AG04450 (cell line): Measurements from ENCODE around the gene RGS6. TPM values are rescaled to one million over a fixed set of nuclear protein-coding genes. Genes with fewer than 3 reads are reported as not detected.

Source experiments
- CTCF ChIA-PET: fragments of 300-600, 350-600 bp; formaldehyde crosslinking; extraction: SDS; loops from one replicate; lab custom pipeline; 2022; ENCODE audit warnings: antibody characterized with exemption, inconsistent platforms; lab: Charles Lee
- POLR2A ChIA-PET: fragments of 350-600 bp; formaldehyde crosslinking; extraction: SDS; loops from one replicate; lab custom pipeline; 2021; ENCODE audit warnings: antibody characterized with exemption, inconsistent platforms; lab: Yijun Ruan, JAX
- DNase-seq: peaks from one replicate; pipeline ENCODE4 v3.0.0-alpha.2; 2011; ENCODE audit warnings: low read depth, low spot score
- H3K27ac ChIP-seq: one replicate; pipeline ENCODE4 v1.5.1; 2012; ENCODE audit warnings: low read depth, low read length, control low read depth
- H3K27me3 ChIP-seq: one replicate; pipeline ENCODE4 v1.6.0; 2012; ENCODE audit warnings: low read length; ENCODE audit not compliant: control insufficient read depth, insufficient read depth
- H3K4me3 ChIP-seq: 2 replicates; pipeline ENCODE4 v1.5.1; 2011; ENCODE audit warnings: mild to moderate bottlenecking, low read depth, low read length, control low read depth
- H3K9me3 ChIP-seq: 2 replicates; pipeline ENCODE4 v1.5.1; 2012; ENCODE audit warnings: low read length; ENCODE audit not compliant: control insufficient read depth, insufficient read depth
- CTCF ChIP-seq: IDR thresholded peaks from 2 replicates; pipeline ENCODE4 v1.5.1; 2011; ENCODE audit warnings: low read depth, low read length, control low read depth, inconsistent platforms
- polyA plus RNA-seq: library from polyadenylated mRNA; depleted of rRNA; stranded (reverse); fragments of >200 nt; gene quantifications from 2 replicates; pipeline ENCODE4 v1.2.3, GENCODE V29; 2011

RGS6 gene
- polyA plus RNA-seq, 1 experiment, result not detected

DNA sequence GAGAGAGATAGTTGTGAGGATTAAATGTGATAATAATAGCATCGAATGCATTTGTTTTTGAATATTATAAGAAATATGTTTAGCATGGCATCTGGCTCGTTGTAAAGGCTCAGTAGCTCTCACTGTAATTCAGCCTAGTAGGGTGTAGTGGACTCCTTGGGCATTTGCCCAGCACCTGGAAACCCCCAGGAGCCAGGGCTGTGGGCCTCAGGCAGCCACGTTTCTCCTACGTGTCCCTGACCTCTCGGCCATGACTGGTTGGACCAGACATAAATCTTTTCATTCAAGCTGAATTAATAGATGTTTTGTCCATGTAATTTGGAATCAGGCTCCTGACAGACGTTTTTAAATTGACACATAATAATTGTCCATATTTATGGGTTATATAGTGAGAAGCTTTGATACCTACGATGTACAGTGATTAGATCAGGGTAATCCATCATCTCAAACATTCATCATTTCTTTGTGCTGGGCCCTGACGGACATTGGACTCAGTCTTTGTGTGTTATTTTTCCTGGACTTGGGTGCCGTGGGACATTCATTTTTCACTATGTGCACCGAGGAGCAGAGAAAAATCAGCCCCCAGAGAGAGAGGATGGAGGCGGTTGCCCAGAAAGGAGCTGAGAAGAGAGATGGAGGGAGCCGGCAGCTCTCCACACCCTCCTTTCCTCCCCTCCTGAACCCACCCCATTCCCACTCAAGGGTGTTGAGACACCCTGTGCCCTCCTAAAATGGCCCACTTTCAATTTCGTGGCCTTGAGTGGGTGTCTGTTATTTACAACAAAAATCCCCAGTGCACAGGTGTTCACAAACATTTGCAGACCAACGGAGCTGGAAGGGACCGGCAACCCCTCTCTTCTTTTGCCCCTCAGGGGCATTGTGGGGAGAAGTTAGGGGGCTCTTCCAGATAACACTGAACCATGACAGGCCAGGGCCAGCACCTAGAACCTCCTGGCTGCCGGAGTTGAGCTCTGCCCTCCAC lies 665.3 kb downstream of the RGS6 start:
- no peak for DNase-seq
- Histone ChIP-seq H3K27me3 (no peaks in the 10 kb centered on the region), H3K4me3 (no peak overlapping the region), H3K9me3 (no peaks in the 10 kb centered on the region), H3K27ac (no peak overlapping the region)
- TF ChIP-seq CTCF, result no peak
- POLR2A ChIA-PET, result no interaction called here
- CTCF ChIA-PET, result interaction anchor here (0.7 kb wide), 1 partner anchor 296 kb away, joined by 3 read pairs; no protein-coding TSS in a partner anchor

GRCh38 chr14:72598306-72598705 lies 666.1 kb downstream of the RGS6 start:
- no peak overlapping the region for H3K27ac ChIP-seq
- no peaks in the 10 kb centered on the region for H3K9me3 ChIP-seq
- POLR2A ChIA-PET, result no interaction called here
- H3K27me3 ChIP-seq, result no peaks in the 10 kb centered on the region
- CTCF ChIA-PET, result interaction anchor here (0.7 to 0.9 kb wide), 2 partner anchors 295 to 350 kb away, joined by 3 read pairs; no protein-coding TSS in a partner anchor
- no peak overlapping the region for H3K4me3 ChIP-seq
- no peak for TF ChIP-seq CTCF
- DNase-seq, result no peak

DNA sequence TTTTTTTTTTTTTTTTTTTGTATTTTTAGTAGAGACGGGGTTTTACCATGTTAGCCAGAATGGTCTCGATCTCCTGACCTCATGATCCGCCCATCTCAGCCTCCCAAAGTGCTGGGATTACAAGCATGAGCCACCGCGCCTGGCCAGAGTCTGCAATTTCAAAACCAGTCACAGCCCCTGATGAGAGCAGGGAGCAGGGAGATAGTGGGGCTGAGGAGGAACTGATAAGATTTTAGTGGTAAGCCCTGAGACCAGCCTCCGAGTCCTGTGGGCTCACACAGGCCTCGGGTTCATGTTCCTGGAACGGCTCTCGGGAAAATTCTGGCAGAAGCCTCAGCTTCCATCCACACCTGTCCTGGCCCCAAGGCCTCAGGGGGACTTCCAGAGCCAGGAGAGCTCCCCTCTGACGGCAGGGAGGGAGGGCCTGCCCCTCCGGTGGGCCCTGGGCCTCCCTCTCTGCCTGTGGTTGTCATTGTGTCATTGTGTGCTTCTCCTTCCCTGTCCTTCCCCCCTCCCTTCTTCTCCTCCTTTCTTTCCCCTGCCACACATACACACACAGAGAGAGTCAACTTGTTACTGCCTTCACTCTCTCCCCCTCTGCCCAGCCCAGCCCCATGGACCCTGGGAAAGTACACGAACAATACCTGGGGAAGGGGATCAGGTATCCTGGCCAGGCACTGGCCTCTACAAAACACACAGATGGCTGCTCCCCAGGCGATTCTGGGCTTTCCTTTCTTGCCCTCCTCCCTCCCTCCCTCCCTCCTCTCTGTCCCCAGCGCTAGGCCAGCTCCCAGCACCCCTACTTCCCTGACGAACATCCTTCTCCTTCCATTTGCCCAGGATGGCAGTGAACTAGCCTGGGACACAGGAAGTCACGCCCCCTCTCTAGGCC lies 667.6 kb downstream of the RGS6 start:
- ChIA-PET CTCF (interaction anchor here (0.6 kb wide), 1 partner anchor 138 kb away, joined by 5 read pairs; no protein-coding TSS in a partner anchor), POLR2A (no interaction called here)
- DNase-seq, result no peak
- Histone ChIP-seq H3K9me3 (no peaks in the 10 kb centered on the region), H3K27ac (no peak overlapping the region), H3K27me3 (no peaks in the 10 kb centered on the region), H3K4me3 (no peak overlapping the region)
- no peak for TF ChIP-seq CTCF

GRCh38 chr14:72600551-72601330 lies 668.5 kb downstream of the RGS6 start:
- Histone ChIP-seq H3K9me3 (no peaks in the 10 kb centered on the region), H3K27me3 (no peaks in the 10 kb centered on the region), H3K4me3 (no peak overlapping the region), H3K27ac (no peak overlapping the region)
- POLR2A ChIA-PET, result no interaction called here
- CTCF ChIA-PET, result no interaction called here
- TF ChIP-seq CTCF, result no peak
- no peak for DNase-seq
